NOMO-1 treated with DMSO at 0.1 percent for 48 hours (cell line): ENCODE results near the gene TOGARAM2.

Experiments used
- DNase-seq: peaks from one replicate; lab custom pipeline; 2025; ENCODE audit not compliant: unreplicated experiment; lab: John Stamatoyannopoulos, UW

Gene TOGARAM2

GRCh38 chr2:29017716-29018435 lies 36.8 kb downstream of the TOGARAM2 start:
- DNase-seq: no peak

GRCh38 chr2:29021886-29022285 lies 40.8 kb downstream of the TOGARAM2 start:
- DNase-seq: no peak

- DNase-seq: no peak
Observed at GRCh38 chr2:29022679-29023078, 41.6 kb downstream of the TOGARAM2 start.

GRCh38 chr2:29023188-29023587 lies 42.1 kb downstream of the TOGARAM2 start:
- no peak for DNase-seq

- no peak for DNase-seq
Observed at GRCh38 chr2:29024882-29025430, 43.9 kb downstream of the TOGARAM2 start.

GRCh38 chr2:29025711-29026110 lies 44.6 kb downstream of the TOGARAM2 start:
- DNase-seq: no peak

GRCh38 chr2:29031046-29031445 lies 49.9 kb downstream of the TOGARAM2 start:
- DNase-seq: no peak

GRCh38 chr2:29032189-29032588 lies 51.1 kb downstream of the TOGARAM2 start:
- no peak for DNase-seq

GRCh38 chr2:29033172-29033571 lies 52.1 kb downstream of the TOGARAM2 start:
- no peak for DNase-seq

GRCh38 chr2:29033656-29034055 lies 52.6 kb downstream of the TOGARAM2 start:
- no peak for DNase-seq

- DNase-seq: peak; percentile 26
Observed at GRCh38 chr2:29035016-29035745, 54.1 kb downstream of the TOGARAM2 start.

GRCh38 chr2:29039718-29040480 lies 58.8 kb downstream of the TOGARAM2 start:
- no peak for DNase-seq

- no peak for DNase-seq
Observed at GRCh38 chr2:29040552-29040951, 59.5 kb downstream of the TOGARAM2 start.

GRCh38 chr2:29041161-29041660 lies 60.1 kb downstream of the TOGARAM2 start:
- DNase-seq: no peak

GRCh38 chr2:29042561-29043075 lies 61.5 kb downstream of the TOGARAM2 start:
- no peak for DNase-seq

GRCh38 chr2:29044459-29044858 lies 63.4 kb downstream of the TOGARAM2 start:
- no peak for DNase-seq

- no peak for DNase-seq
Observed at GRCh38 chr2:29046321-29046720, 65.2 kb downstream of the TOGARAM2 start.

GRCh38 chr2:29047083-29047845 lies 66.2 kb downstream of the TOGARAM2 start:
- DNase-seq: no peak

GRCh38 chr2:29050591-29050990 lies 69.5 kb downstream of the TOGARAM2 start:
- no peak for DNase-seq

GRCh38 chr2:29051730-29052129 lies 70.6 kb downstream of the TOGARAM2 start:
- no peak for DNase-seq
